Measurements from ENCODE around the gene ZNFX1. TPM values are rescaled to one million over a fixed set of nuclear protein-coding genes. Genes with fewer than 3 reads are reported as not detected.

ZNFX1 gene
- total RNA-seq, 1 donor from 2014 or later = 25.0 TPM

DNA sequence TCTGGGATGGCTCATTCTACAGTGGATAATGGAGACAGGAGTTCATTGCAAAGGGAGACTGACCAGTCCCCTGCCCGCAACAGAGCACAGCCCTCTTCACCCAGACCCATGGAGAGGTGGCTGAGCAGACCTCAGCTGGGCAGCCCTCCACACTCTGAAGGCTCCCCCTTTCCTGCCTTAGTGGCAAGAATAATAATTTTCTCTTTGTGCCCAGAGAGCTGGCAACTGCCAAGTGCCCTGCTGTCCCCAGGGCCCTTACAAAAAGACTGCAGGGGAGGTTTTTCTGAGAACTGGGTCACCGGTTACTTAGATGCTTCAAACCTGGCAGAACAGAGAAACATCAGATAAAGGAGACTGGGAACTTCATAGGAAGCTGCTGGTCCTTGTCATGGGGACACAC, 35.4 kb upstream of the ZNFX1 start:
- Mint-ChIP-seq H3K36me3 (ENCODE audit: low read depth, unreplicated experiment) (no peaks in the 10 kb centered on the region), H3K27me3 (ENCODE audit: unreplicated experiment) (peaks cover 2% of the 10 kb centered on the region)

GRCh38 chr20:49312661-49313060, 34.8 kb upstream of the ZNFX1 start:
- Mint-ChIP-seq H3K27me3 (ENCODE audit: unreplicated experiment) (no peaks in the 10 kb centered on the region), H3K9me3 (ENCODE audit: unreplicated experiment) (no peaks in the 10 kb centered on the region), H3K4me3 (ENCODE audit: unreplicated experiment) (no peak overlapping the region), H3K36me3 (ENCODE audit: low read depth, unreplicated experiment) (no peaks in the 10 kb centered on the region), H3K27ac (ENCODE audit: unreplicated experiment) (no peak overlapping the region), H3K4me1 (ENCODE audit: unreplicated experiment) (no peaks in the 10 kb centered on the region)
- no peak for DNase-seq (ENCODE audit: low spot score)
- TF ChIP-seq, protein P1, sequence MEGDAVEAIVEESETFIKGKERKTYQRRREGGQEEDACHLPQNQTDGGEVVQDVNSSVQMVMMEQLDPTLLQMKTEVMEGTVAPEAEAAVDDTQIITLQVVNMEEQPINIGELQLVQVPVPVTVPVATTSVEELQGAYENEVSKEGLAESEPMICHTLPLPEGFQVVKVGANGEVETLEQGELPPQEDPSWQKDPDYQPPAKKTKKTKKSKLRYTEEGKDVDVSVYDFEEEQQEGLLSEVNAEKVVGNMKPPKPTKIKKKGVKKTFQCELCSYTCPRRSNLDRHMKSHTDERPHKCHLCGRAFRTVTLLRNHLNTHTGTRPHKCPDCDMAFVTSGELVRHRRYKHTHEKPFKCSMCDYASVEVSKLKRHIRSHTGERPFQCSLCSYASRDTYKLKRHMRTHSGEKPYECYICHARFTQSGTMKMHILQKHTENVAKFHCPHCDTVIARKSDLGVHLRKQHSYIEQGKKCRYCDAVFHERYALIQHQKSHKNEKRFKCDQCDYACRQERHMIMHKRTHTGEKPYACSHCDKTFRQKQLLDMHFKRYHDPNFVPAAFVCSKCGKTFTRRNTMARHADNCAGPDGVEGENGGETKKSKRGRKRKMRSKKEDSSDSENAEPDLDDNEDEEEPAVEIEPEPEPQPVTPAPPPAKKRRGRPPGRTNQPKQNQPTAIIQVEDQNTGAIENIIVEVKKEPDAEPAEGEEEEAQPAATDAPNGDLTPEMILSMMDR (IDR thresholded peaks at IDR 0.05; ENCODE audit: unreplicated experiment) = no peak

More for the DNA sequence above, 35.4 kb upstream of the ZNFX1 start:
- no peaks in the 10 kb centered on the region for H3K4me1 Mint-ChIP-seq (ENCODE audit: unreplicated experiment)
- H3K4me3 Mint-ChIP-seq (ENCODE audit: unreplicated experiment) = no peak overlapping the region
- TF ChIP-seq, protein P1 (IDR thresholded peaks at IDR 0.05; ENCODE audit: unreplicated experiment) = no peak
- DNase-seq (ENCODE audit: low spot score) = no peak
- H3K9me3 Mint-ChIP-seq (ENCODE audit: unreplicated experiment) = no peaks in the 10 kb centered on the region
- no peak overlapping the region for H3K27ac Mint-ChIP-seq (ENCODE audit: unreplicated experiment)

DNA sequence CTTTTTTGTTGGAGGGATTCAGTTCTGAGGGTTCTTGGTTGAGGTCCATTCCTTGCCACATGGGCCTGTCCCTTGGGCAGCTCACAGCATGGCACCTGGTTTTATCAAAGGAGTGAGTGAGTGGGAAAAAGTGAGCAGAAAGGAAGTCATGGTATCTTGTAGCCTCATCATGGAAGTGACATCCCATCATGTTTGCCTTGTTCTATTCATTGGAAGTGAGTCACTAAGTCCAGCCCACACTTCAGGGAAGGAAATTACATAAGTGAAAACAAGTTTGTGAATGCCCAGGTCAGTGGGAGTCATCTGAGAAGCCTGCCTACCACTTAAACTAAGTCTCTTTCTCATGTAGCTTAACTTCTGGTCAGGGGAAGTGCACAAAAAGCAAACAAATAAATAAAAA, 32.8 kb upstream of the ZNFX1 start:
- H3K36me3 Mint-ChIP-seq (ENCODE audit: low read depth, unreplicated experiment) = no peaks in the 10 kb centered on the region
- H3K4me3 Mint-ChIP-seq (ENCODE audit: unreplicated experiment) = peak overlapping the region; percentile 33
- no peaks in the 10 kb centered on the region for H3K27me3 Mint-ChIP-seq (ENCODE audit: unreplicated experiment)
- no peaks in the 10 kb centered on the region for H3K4me1 Mint-ChIP-seq (ENCODE audit: unreplicated experiment)
- no peaks in the 10 kb centered on the region for H3K9me3 Mint-ChIP-seq (ENCODE audit: unreplicated experiment)
- TF ChIP-seq, protein P1 (IDR thresholded peaks at IDR 0.05; ENCODE audit: unreplicated experiment) = no peak
- no peak for DNase-seq (ENCODE audit: low spot score)
- H3K27ac Mint-ChIP-seq (ENCODE audit: unreplicated experiment) = no peak overlapping the region

- Mint-ChIP-seq H3K4me1 (ENCODE audit: unreplicated experiment) (no peaks in the 10 kb centered on the region), H3K36me3 (ENCODE audit: low read depth, unreplicated experiment) (no peaks in the 10 kb centered on the region), H3K27ac (ENCODE audit: unreplicated experiment) (no peak overlapping the region), H3K27me3 (ENCODE audit: unreplicated experiment) (no peaks in the 10 kb centered on the region), H3K9me3 (ENCODE audit: unreplicated experiment) (no peaks in the 10 kb centered on the region), H3K4me3 (ENCODE audit: unreplicated experiment) (no peak overlapping the region)
- no peak for DNase-seq (ENCODE audit: low spot score)
- TF ChIP-seq, protein P1 (IDR thresholded peaks at IDR 0.05; ENCODE audit: unreplicated experiment) = no peak
Observed at GRCh38 chr20:49308875-49309274, 31.0 kb upstream of the ZNFX1 start.

GRCh38 chr20:49306903-49307620, 29.2 kb upstream of the ZNFX1 start:
- TF ChIP-seq, protein P1 (IDR thresholded peaks at IDR 0.05; ENCODE audit: unreplicated experiment) = no peak
- H3K4me1 Mint-ChIP-seq (ENCODE audit: unreplicated experiment) = no peaks in the 10 kb centered on the region
- DNase-seq (ENCODE audit: low spot score) = no peak
- H3K27ac Mint-ChIP-seq (ENCODE audit: unreplicated experiment) = no peak overlapping the region
- no peaks in the 10 kb centered on the region for H3K9me3 Mint-ChIP-seq (ENCODE audit: unreplicated experiment)
- H3K4me3 Mint-ChIP-seq (ENCODE audit: unreplicated experiment) = no peak overlapping the region
- H3K36me3 Mint-ChIP-seq (ENCODE audit: low read depth, unreplicated experiment) = no peaks in the 10 kb centered on the region
- no peaks in the 10 kb centered on the region for H3K27me3 Mint-ChIP-seq (ENCODE audit: unreplicated experiment)

Measured in endothelial cell (in vitro differentiated cells).